HEK293 (cell line): ENCODE results near the gene SLC12A8.
A peak's percentile ranks its signal among the peaks of the same experiment; 100 is the strongest.

Experiments used
- CTCF ChIA-PET: fragments of 350-600 bp; formaldehyde crosslinking; extraction: SDS; loops from one replicate; lab custom pipeline; 2021; ENCODE audit warnings: antibody characterized with exemption; lab: Yijun Ruan, JAX
- POLR2A ChIA-PET: fragments of 300-600 bp; formaldehyde crosslinking; extraction: SDS; loops from one replicate; lab custom pipeline; 2020; ENCODE audit warnings: antibody characterized with exemption, inconsistent platforms; lab: Yijun Ruan, JAX
- H3K27ac ChIP-seq: fragments of 200-500 bp; sonication (Bioruptor generic); 2 replicates; pipeline ENCODE4 v1.5.1; 2014; ENCODE audit warnings: low read depth, low read length, control low read depth, inconsistent platforms; ENCODE audit errors: extremely low read depth
- H3K36me3 ChIP-seq, 2 experiments: fragments of 200-500 bp in 1 of 2; sonication (Bioruptor generic) in 1 of 2; 1 replicate in 1 of 2; 2 replicates in 1 of 2; pipeline ENCODE4 v1.5.1; 2014 to 2017; ENCODE audit warnings: inconsistent platforms in 2 of 2, low read length in 2 of 2; ENCODE audit not compliant: control insufficient read depth in 2 of 2, insufficient read depth in 1 of 2
- H3K4me1 ChIP-seq: fragments of 200-500 bp; sonication (Bioruptor generic); 2 replicates; pipeline ENCODE4 v1.5.1; 2014; ENCODE audit warnings: mild to moderate bottlenecking, low read length, inconsistent platforms; ENCODE audit not compliant: control insufficient read depth, insufficient read depth
- H3K4me3 ChIP-seq: 2 replicates; pipeline ENCODE4 v1.5.1; 2011; ENCODE audit warnings: low read depth, mild to moderate bottlenecking, control low read depth, low read length, moderate library complexity
- H3K9me3 ChIP-seq: fragments of 200-500 bp; sonication (Bioruptor generic); 2 replicates; pipeline ENCODE4 v1.5.1; 2014; ENCODE audit warnings: low read depth, low read length, inconsistent platforms; ENCODE audit not compliant: control insufficient read depth, insufficient read depth
- FEZF1 ChIP-seq: fragments of 450-650 bp; formaldehyde crosslinking; IDR thresholded peaks from 2 replicates; pipeline ENCODE4 v1.5.1; 2016; ENCODE audit warnings: missing biosample characterization, missing genetic modification characterization
- KLF10 ChIP-seq: fragments of 450-650 bp; IDR thresholded peaks from 2 replicates; pipeline ENCODE4 v1.5.1; 2018; ENCODE audit warnings: missing biosample characterization, mild to moderate bottlenecking, missing genetic modification characterization
- SETDB1 ChIP-seq: IDR thresholded peaks from one replicate; pipeline ENCODE4 v1.6.1; 2017; ENCODE audit warnings: mild to moderate bottlenecking, low read length, moderate library complexity, mixed read lengths; ENCODE audit not compliant: insufficient read length
- WT1 ChIP-seq: fragments of 450-650 bp; formaldehyde crosslinking; IDR thresholded peaks from 2 replicates; pipeline ENCODE4 v1.5.1; 2016; ENCODE audit warnings: missing biosample characterization, missing genetic modification characterization
- ZBTB21 ChIP-seq: fragments of 450-650 bp; formaldehyde crosslinking; IDR thresholded peaks from 2 replicates; pipeline ENCODE4 v1.5.1; 2017; ENCODE audit warnings: missing biosample characterization, missing genetic modification characterization
- ZIC2 ChIP-seq: fragments of 450-650 bp; formaldehyde crosslinking; IDR thresholded peaks from 2 replicates; pipeline ENCODE4 v1.5.1; 2016; ENCODE audit warnings: missing biosample characterization, missing genetic modification characterization
- ZNF155 ChIP-seq: fragments of 450-650 bp; formaldehyde crosslinking; IDR thresholded peaks from 2 replicates; pipeline ENCODE4 v1.5.1; 2016; ENCODE audit warnings: missing biosample characterization, missing genetic modification characterization
- ZNF169 ChIP-seq: fragments of 450-650 bp; formaldehyde crosslinking; IDR thresholded peaks from 2 replicates; pipeline ENCODE4 v1.5.1; 2016; ENCODE audit warnings: missing biosample characterization, missing genetic modification characterization
- ZNF24 ChIP-seq: fragments of 450-650 bp; formaldehyde crosslinking; IDR thresholded peaks from 2 replicates; pipeline ENCODE4 v1.5.1; 2016; ENCODE audit warnings: missing biosample characterization, missing genetic modification characterization
- ZNF473 ChIP-seq: fragments of 450-650 bp; formaldehyde crosslinking; IDR thresholded peaks from 2 replicates; pipeline ENCODE4 v1.5.1; 2017; ENCODE audit warnings: missing biosample characterization, missing genetic modification characterization
- ZNF521 ChIP-seq: fragments of 450-650 bp; formaldehyde crosslinking; IDR thresholded peaks from 2 replicates; pipeline ENCODE4 v1.5.1; 2017; ENCODE audit warnings: missing biosample characterization, mild to moderate bottlenecking, missing genetic modification characterization
- ZNF548 ChIP-seq: fragments of 450-650 bp; formaldehyde crosslinking; IDR thresholded peaks from 2 replicates; pipeline ENCODE4 v1.5.1; 2016; ENCODE audit warnings: missing biosample characterization, missing genetic modification characterization
- ZNF585B ChIP-seq: fragments of 450-650 bp; formaldehyde crosslinking; IDR thresholded peaks from 2 replicates; pipeline ENCODE4 v1.5.1; 2016; ENCODE audit warnings: missing biosample characterization, missing genetic modification characterization
- ZNF776 ChIP-seq: fragments of 450-650 bp; formaldehyde crosslinking; IDR thresholded peaks from 2 replicates; pipeline ENCODE4 v1.5.0; 2017; ENCODE audit warnings: missing biosample characterization, missing genetic modification characterization, borderline replicate concordance
- TF ChIP-seq, protein P1 (sequence below): fragments of 450-650 bp; formaldehyde crosslinking; IDR thresholded peaks from 2 replicates; pipeline ENCODE4 v1.5.1; 2016; ENCODE audit warnings: missing biosample characterization, missing genetic modification characterization
- TF ChIP-seq, protein P2 (sequence below): fragments of 450-650 bp; formaldehyde crosslinking; IDR thresholded peaks from 2 replicates; pipeline ENCODE4 v1.5.1; 2016; ENCODE audit warnings: missing biosample characterization, missing genetic modification characterization
- TF ChIP-seq, protein P3 (sequence below): fragments of 450-650 bp; formaldehyde crosslinking; IDR thresholded peaks from 2 replicates; pipeline ENCODE4 v1.5.1; 2016; ENCODE audit warnings: missing biosample characterization, missing genetic modification characterization
- TF ChIP-seq, protein P4 (sequence below): fragments of 450-650 bp; formaldehyde crosslinking; IDR thresholded peaks from 2 replicates; pipeline ENCODE4 v1.5.1; 2016; ENCODE audit warnings: missing biosample characterization, missing genetic modification characterization
- TF ChIP-seq, protein P5 (sequence below): fragments of 450-650 bp; formaldehyde crosslinking; IDR thresholded peaks from 2 replicates; pipeline ENCODE4; 2016; ENCODE audit warnings: missing biosample characterization, missing genetic modification characterization

Gene SLC12A8

DNA sequence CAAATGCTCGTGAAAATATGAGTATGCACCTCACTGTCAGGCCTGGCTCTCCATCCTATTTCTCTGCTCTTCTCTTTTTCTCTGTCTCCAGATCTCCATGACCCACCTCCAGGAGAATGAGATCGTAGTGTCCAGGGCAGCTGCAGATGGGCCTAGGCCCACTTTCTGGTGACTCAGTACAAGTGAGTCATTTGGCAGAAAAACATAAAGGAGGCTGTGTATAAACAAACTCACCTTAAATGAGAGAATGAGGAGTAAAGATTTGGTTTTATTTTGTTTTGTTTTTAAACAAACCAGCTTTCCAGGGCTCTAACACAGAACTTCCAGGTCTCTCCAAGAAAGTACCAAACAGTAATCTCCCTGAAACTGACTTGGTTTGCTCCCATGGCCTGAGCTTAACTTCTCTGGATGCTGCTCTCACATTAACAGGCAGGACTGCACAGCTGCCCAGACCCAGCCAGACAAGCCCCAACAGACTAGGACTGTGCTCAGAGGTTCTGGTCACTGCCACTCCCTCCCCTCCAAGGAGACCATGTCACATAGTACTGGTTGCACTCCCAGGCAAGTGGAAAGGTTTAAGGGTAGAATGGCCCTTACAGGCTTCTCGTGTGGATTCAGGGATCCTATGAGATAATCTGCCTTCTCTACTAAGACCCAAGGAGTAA is 155.2 kb downstream of the SLC12A8 start:
- CTCF ChIA-PET: no interaction called here

DNA sequence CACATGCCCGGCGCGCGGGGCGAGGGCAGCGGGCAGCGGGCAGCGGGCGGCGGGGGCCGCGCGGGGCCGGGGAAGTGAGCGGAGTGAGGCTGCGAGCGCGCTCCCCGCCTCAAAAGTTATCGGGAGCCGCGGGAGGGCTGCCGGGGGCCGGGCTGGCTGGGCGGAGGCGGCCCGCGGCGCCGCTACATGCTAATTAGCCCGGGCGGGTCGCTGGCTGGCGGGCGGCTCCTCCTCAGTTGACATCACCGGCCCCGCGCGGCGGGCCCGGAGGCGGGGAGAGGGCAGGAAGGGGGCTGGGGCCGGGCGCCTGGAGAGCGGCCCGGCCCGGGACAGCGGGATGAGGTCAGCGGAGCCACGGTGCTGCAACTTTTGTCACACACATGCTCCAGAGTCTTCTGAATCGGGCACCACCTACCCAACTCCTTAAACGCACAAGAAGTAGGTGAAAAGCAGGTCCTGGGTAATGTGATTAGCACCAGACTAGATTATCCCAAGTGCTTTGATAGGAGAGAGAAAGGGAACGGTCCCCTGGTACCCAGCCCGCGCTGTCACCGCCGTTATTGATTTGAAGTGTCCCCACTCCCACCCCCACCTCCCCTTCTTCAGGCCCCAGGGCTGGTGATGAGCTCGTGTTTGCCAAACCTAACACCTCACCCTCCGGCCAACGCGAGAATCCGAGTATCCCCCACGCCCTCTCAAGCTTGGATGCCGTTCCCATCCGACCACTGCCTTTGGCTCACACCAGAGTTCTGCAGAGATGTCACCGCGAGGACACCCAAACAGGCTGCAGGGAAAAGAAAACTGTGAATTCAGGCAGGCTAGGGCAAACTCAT is 156.4 kb downstream of the SLC12A8 start, which contains the start of gene HEG1:
Gene HEG1, minus strand, starts transcription at position 85 of the 833 bp plus-strand sequence. CDS start 107 bp downstream, outside the sequence.
- ChIA-PET POLR2A (interaction anchor here (0.6 kb wide), 1 partner anchor 11 kb away, joined by 4 read pairs; no protein-coding TSS in a partner anchor), CTCF (no interaction called here)
- Histone ChIP-seq H3K36me3 (no peaks in the 10 kb centered on the region), H3K9me3 (no peaks in the 10 kb centered on the region), H3K4me3 (peak within 1 kb of the TSS; percentile 60), H3K4me1 (peaks cover 16% of the 10 kb centered on the region), H3K27ac (peak within 1 kb of the TSS; percentile 75; the same call in 1 of the 2 replicates)
- TF ChIP-seq, protein P1, sequence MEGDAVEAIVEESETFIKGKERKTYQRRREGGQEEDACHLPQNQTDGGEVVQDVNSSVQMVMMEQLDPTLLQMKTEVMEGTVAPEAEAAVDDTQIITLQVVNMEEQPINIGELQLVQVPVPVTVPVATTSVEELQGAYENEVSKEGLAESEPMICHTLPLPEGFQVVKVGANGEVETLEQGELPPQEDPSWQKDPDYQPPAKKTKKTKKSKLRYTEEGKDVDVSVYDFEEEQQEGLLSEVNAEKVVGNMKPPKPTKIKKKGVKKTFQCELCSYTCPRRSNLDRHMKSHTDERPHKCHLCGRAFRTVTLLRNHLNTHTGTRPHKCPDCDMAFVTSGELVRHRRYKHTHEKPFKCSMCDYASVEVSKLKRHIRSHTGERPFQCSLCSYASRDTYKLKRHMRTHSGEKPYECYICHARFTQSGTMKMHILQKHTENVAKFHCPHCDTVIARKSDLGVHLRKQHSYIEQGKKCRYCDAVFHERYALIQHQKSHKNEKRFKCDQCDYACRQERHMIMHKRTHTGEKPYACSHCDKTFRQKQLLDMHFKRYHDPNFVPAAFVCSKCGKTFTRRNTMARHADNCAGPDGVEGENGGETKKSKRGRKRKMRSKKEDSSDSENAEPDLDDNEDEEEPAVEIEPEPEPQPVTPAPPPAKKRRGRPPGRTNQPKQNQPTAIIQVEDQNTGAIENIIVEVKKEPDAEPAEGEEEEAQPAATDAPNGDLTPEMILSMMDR (tag by site-specific recombination): no peak
- TF ChIP-seq, protein P2, sequence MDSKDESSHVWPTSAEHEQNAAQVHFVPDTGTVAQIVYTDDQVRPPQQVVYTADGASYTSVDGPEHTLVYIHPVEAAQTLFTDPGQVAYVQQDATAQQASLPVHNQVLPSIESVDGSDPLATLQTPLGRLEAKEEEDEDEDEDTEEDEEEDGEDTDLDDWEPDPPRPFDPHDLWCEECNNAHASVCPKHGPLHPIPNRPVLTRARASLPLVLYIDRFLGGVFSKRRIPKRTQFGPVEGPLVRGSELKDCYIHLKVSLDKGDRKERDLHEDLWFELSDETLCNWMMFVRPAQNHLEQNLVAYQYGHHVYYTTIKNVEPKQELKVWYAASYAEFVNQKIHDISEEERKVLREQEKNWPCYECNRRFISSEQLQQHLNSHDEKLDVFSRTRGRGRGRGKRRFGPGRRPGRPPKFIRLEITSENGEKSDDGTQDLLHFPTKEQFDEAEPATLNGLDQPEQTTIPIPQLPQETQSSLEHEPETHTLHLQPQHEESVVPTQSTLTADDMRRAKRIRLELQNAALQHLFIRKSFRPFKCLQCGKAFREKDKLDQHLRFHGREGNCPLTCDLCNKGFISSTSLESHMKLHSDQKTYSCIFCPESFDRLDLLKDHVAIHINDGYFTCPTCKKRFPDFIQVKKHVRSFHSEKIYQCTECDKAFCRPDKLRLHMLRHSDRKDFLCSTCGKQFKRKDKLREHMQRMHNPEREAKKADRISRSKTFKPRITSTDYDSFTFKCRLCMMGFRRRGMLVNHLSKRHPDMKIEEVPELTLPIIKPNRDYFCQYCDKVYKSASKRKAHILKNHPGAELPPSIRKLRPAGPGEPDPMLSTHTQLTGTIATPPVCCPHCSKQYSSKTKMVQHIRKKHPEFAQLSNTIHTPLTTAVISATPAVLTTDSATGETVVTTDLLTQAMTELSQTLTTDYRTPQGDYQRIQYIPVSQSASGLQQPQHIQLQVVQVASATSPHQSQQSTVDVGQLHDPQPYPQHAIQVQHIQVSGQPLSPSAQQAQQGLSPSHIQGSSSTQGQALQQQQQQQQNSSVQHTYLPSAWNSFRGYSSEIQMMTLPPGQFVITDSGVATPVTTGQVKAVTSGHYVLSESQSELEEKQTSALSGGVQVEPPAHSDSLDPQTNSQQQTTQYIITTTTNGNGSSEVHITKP (tag by site-specific recombination): peak; percentile 79
- TF ChIP-seq ZIC2 (tag by site-specific recombination): peak; percentile 34; the same call in 1 of the 2 replicates
- TF ChIP-seq, protein P3, sequence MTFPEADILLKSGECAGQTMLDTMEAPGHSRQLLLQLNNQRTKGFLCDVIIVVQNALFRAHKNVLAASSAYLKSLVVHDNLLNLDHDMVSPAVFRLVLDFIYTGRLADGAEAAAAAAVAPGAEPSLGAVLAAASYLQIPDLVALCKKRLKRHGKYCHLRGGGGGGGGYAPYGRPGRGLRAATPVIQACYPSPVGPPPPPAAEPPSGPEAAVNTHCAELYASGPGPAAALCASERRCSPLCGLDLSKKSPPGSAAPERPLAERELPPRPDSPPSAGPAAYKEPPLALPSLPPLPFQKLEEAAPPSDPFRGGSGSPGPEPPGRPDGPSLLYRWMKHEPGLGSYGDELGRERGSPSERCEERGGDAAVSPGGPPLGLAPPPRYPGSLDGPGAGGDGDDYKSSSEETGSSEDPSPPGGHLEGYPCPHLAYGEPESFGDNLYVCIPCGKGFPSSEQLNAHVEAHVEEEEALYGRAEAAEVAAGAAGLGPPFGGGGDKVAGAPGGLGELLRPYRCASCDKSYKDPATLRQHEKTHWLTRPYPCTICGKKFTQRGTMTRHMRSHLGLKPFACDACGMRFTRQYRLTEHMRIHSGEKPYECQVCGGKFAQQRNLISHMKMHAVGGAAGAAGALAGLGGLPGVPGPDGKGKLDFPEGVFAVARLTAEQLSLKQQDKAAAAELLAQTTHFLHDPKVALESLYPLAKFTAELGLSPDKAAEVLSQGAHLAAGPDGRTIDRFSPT (tag by site-specific recombination): peak; percentile 51; the same call in 1 of the 2 replicates

More for the DNA sequence above, 155.2 kb downstream of the SLC12A8 start:
- POLR2A ChIA-PET: no interaction called here
- Histone ChIP-seq H3K36me3 (no peaks in the 10 kb centered on the region), H3K4me1 (peaks cover 6% of the 10 kb centered on the region), H3K4me3 (no peak overlapping the region), H3K9me3 (no peaks in the 10 kb centered on the region), H3K27ac (no peak overlapping the region; the same call in 1 of the 2 replicates)
- TF ChIP-seq ZNF776 (tag by site-specific recombination) (no peak), WT1 (peak; percentile 51; the same call in 1 of the 2 replicates), ZNF548 (tag by site-specific recombination) (no peak), ZNF521 (tag by site-specific recombination) (no peak), ZNF585B (tag by site-specific recombination) (no peak), ZBTB21 (tag by site-specific recombination) (no peak), ZNF155 (tag by site-specific recombination) (no peak), ZNF169 (no peak), KLF10 (tag by site-specific recombination) (0 out of 2 replicates have a peak, but pooled peaks have one; percentile 25), ZNF473 (tag by site-specific recombination) (no peak), SETDB1 (no peak), ZNF24 (tag by site-specific recombination) (no peak), FEZF1 (no peak)
- TF ChIP-seq, protein P4, sequence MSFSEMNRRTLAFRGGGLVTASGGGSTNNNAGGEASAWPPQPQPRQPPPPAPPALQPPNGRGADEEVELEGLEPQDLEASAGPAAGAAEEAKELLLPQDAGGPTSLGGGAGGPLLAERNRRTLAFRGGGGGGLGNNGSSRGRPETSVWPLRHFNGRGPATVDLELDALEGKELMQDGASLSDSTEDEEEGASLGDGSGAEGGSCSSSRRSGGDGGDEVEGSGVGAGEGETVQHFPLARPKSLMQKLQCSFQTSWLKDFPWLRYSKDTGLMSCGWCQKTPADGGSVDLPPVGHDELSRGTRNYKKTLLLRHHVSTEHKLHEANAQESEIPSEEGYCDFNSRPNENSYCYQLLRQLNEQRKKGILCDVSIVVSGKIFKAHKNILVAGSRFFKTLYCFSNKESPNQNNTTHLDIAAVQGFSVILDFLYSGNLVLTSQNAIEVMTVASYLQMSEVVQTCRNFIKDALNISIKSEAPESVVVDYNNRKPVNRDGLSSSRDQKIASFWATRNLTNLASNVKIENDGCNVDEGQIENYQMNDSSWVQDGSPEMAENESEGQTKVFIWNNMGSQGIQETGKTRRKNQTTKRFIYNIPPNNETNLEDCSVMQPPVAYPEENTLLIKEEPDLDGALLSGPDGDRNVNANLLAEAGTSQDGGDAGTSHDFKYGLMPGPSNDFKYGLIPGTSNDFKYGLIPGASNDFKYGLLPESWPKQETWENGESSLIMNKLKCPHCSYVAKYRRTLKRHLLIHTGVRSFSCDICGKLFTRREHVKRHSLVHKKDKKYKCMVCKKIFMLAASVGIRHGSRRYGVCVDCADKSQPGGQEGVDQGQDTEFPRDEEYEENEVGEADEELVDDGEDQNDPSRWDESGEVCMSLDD (tag by site-specific recombination): no peak
- TF ChIP-seq, protein P2 (tag by site-specific recombination): peak; percentile 90
- TF ChIP-seq, protein P5, sequence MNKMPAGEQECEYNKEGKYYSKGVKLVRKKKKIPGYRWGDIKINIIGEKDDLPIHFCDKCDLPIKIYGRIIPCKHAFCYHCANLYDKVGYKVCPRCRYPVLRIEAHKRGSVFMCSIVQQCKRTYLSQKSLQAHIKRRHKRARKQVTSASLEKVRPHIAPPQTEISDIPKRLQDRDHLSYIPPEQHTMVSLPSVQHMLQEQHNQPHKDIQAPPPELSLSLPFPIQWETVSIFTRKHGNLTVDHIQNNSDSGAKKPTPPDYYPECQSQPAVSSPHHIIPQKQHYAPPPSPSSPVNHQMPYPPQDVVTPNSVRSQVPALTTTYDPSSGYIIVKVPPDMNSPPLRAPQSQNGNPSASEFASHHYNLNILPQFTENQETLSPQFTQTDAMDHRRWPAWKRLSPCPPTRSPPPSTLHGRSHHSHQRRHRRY (tag by site-specific recombination): no peak
